Raji (cell line): ENCODE results near the gene EPYC.

Source experiments
- POLR2A ChIP-seq: IDR thresholded peaks from 2 replicates; pipeline ENCODE4 v1.6.1; 2011; ENCODE audit warnings: low read depth, low read length, control low read depth; ENCODE audit not compliant: insufficient read depth

The EPYC gene

DNA sequence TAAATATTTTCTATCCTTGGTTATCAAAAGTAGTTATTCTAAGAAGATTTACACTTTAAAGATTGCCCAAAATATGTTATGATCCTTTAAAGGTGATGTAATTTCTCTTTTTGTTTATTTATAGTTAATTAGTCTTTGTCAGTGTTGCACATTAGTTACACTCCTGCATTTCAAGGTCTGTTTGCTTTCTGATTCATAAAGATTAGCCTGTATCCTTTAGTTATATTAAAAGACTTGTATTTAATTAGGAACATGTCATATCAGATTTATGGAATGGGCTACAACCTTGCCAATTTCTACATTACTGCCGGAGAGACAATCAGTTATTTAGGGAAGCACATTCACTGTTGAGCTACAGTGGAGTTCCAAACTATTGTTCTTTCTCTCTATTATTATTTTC, 3.5 kb downstream of the EPYC start:
- TF ChIP-seq POLR2A = no peak

DNA sequence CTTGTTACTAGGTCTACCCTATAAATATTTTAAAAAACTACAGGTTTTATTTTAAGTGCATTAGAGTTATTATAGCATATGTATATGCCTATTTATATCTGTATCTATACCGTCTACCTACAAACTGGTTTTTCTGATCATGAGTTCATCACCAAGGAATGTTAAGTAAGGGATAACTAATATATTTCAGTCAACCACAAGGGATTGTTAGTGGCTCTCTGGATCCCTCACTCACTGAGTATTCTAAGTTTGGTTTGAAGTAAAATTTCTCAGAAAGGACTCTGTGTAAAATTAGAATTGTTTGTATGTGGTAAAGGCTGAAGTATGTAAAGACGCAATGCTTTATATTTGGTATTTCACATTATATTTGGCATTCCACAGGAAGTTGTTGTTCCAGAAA, 4.8 kb downstream of the EPYC start:
- no peak for TF ChIP-seq POLR2A

- TF ChIP-seq POLR2A = no peak
Measured at GRCh38 chr12:90999527-90999926, 5.2 kb downstream of the EPYC start.

DNA sequence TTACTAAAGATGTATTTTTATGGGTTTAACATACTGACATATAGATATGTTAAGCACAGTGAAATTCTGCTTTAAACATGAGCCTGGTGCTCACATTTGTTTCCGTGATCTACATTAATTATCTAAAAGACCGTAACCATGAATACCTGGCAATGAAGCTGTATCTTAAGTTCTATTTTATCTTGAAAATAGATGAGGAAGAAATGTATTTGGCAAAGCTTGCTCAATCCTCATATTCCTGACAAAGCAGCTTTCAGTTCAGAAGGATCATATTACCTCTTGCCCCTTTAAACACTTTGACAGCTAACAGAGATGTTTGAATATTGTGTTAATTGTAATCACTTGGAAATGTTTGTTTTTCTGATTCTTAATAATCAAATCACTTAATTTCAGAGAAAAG, 9.8 kb downstream of the EPYC start:
- no peak for TF ChIP-seq POLR2A

- TF ChIP-seq POLR2A = no peak
Measured at GRCh38 chr12:90991952-90992465, 12.8 kb downstream of the EPYC start.

GRCh38 chr12:90990611-90991010, 14.2 kb downstream of the EPYC start:
- TF ChIP-seq POLR2A = no peak

DNA sequence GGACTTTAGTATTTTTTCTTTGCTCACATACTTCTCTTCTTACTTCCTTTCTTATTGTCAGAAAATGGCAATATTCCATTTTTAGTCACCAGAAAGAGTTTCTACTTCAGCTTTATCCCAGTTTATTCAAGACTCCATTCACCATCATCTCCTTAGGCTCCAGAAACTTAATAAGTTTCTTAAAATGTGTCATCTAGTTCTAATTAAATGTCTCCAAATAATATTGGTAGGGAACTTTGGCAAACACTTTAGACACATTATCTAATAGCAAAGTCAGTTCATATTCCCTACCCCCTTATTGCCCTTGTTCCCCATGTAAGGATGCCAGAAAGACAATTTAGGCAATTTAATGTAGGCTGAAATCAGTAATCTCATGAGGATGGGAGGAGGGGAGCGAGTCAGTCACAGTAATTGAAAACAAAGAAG, 15.1 kb downstream of the EPYC start:
- TF ChIP-seq POLR2A = no peak

DNA sequence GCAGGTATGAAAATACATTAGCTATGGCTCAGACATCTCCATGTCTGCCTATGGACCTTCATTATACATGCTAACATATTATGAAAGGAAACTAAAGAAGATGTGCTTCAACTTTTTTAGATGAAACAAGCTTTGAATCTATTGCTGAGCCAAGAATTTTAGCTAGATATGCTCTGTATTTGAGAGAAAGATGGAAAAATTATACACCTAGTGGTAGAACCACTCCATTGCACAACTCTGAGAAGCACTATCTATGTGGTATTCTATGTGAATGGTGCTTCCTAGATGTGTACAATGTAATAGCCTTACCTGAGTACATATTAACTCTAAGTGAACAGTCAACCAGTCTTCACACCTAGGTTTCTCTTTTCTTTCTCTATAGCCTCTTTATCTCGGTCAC, 17.3 kb downstream of the EPYC start:
- no peak for TF ChIP-seq POLR2A

DNA sequence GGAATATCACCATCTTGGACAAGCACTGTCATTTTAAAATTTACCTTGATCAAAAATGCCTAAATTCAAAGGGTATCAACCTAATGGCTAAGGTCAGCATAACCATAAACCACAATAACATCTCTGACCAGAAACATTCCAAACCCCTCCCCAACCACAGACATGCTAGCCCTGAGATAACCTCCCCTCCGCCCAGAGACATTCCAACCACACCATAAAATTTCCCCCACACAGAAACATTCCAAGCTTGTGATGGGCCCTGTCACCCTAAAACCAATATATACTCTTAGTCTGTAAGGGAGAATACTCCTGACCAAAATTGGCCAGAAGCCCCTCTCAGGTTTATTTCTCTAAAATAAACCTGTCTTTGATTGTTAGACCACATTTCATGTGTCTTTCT, 17.7 kb downstream of the EPYC start:
- TF ChIP-seq POLR2A = no peak

DNA sequence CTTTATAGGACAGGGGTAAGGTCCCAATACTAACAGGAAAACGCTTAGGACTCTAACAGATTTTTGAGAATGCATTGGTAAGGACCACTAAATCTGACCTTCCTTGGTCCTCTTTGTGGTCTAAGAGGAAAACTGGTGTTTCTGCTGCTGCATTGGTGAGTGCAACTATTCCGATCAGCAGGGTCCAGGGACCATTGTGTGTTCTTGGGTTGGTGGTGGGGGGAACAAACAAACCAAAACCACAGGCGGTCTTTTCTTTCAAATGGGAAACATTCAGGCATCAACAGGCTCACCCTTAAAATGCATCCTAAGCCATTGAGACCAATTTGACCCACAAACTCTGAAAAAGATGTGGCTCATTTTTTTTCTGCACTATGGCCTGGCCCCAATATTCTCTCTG, 20.7 kb downstream of the EPYC start:
- no peak for TF ChIP-seq POLR2A

DNA sequence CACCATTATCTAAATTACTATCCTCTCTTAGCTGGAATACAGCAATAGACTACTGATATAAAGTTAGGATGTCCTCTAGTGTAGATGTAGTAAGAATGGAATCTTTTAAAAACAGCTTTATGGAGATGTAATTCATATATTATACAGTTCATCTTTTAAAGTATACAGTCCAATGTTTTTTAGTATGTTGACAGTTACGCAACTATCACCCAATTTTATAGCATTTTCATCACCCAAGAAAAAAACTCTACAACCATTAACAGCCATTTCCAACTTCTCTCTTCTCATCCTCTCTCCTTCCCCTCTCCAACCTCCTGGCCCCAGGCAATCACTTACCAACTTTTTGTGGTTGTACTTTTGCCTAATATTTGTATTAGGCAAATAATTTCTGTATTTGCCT, 22.6 kb downstream of the EPYC start:
- no peak for TF ChIP-seq POLR2A

DNA sequence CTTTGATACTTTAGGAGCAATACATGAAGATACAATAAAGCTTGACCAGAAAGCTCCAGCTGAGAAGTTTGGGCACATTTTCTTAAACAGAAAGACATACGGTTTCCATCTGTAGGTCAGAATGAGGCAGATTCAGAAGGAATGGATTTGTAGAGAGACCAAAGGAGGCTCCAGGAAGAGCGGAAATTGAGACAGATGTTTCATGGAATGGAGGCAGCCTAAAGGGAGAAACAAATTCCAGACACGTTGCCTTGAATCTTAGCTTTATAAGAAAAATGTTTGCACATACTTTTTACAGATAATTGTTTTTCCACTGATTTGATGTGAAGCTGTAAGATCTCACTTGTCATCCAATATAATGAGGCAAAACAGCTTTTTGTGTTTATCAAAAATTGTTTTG, 24.8 kb downstream of the EPYC start:
- no peak for TF ChIP-seq POLR2A

- TF ChIP-seq POLR2A = no peak
Measured at GRCh38 chr12:90979019-90979418, 25.8 kb downstream of the EPYC start.

GRCh38 chr12:90978117-90978770, 26.5 kb downstream of the EPYC start:
- no peak for TF ChIP-seq POLR2A

DNA sequence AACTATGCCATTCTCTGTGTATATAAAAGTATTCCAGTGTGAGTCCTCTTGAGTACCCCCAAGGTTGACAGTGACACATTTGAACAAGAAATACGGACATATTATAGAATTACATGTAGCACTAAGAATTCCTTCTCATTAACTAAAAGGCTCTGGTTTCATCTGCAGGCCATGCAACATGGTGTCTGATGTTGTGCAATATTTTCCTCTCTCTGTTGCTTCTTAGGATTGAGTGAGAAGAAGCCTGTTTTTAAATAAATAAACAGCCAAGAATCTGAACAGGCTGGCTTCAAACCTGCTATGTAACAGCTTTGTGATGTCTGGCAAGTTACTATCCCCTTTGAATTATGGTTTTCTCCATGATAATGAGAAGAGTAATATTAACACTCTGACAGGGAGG, 27.5 kb downstream of the EPYC start:
- TF ChIP-seq POLR2A = no peak

DNA sequence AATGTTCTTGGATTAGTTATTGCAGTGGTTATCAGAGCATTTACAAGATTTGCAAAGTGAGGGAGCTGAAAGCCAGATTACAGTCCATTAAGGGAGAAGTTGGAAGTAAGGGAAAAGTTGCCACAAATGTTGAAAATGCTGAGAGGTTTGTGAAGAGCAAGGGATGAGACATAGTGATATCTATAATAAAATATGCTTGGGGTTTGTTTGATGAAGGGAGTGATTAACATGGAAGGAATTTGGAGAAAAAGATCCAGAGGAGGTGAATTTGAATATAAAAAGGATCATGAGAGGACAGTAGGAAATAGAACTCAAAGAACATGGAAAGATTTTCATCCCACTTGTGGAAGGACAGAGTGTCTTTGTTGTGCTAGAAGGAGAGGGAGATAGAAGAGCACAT, 30.5 kb downstream of the EPYC start:
- TF ChIP-seq POLR2A = no peak

DNA sequence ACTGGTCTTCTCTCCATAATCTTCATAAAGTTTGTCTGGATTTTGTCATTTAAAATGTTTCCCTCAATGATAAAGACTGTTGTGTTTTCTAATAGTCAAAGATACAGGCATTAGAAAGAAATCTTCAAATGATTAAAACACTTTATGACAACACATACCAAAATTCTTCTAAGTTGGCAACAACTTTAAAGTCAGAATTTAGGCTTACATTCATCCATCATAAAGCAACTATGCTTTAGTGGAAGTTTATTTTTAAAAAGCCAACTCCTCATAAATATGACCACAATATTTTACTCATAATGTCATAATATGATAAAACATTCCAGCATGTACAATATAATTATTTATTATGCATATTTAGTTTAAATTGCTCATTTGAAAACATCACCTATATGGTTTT, 32.5 kb downstream of the EPYC start:
- no peak for TF ChIP-seq POLR2A
